HCT116 (cell line): ENCODE results near the gene ANKRD13B.

Experiments used
- ATF3 ChIP-seq: IDR thresholded peaks from 2 replicates; pipeline ENCODE4 v1.6.1; 2012
- CTCF ChIP-seq, 3 experiments: fragments of 200-600 bp in 1 of 3; sonication (generic) in 1 of 3; IDR thresholded peaks in 2 of 3; conservative IDR thresholded peaks in 1 of 3; 2 replicates each; pipeline ENCODE4 v1.5.1; 2012 to 2017; ENCODE audit warnings: low read depth in 2 of 3, low read length in 2 of 3, antibody characterized with exemption in 1 of 3, borderline replicate concordance in 1 of 3, control low read depth in 1 of 3, mild to moderate bottlenecking in 1 of 3, mixed read lengths in 1 of 3, mixed run types in 1 of 3, moderate library complexity in 1 of 3; ENCODE audit not compliant: insufficient read depth in 1 of 3
- EGR1 ChIP-seq: IDR thresholded peaks from 2 replicates; pipeline ENCODE4 v1.6.1; 2012; ENCODE audit warnings: low read depth
- ELF1 ChIP-seq: IDR thresholded peaks from 2 replicates; pipeline ENCODE4 v1.6.1; 2012; ENCODE audit warnings: low read depth, borderline replicate concordance
- EZH2 ChIP-seq: fragments of 200-600 bp; sonication (generic); IDR thresholded peaks from 2 replicates; pipeline ENCODE4 v1.6.1; 2017; ENCODE audit warnings: antibody characterized with exemption, mixed run types
- JUND ChIP-seq: IDR thresholded peaks from 2 replicates; pipeline ENCODE4 v1.6.1; 2012
- MAX ChIP-seq: IDR thresholded peaks from 2 replicates; pipeline ENCODE4 v1.6.1; 2012
- POLR2A ChIP-seq: IDR thresholded peaks from 2 replicates; pipeline ENCODE4 v1.7.0; 2011; ENCODE audit warnings: borderline replicate concordance; ENCODE audit not compliant: insufficient read depth, insufficient read length; ENCODE audit errors: extremely low read depth
- POLR2AphosphoS5 ChIP-seq: IDR thresholded peaks from 2 replicates; pipeline ENCODE4 v1.6.1; 2011; ENCODE audit warnings: mild to moderate bottlenecking, low read depth, low read length, moderate library complexity
- RAD21 ChIP-seq: IDR thresholded peaks from 2 replicates; pipeline ENCODE4 v1.6.1; 2012; ENCODE audit warnings: low read depth, mild to moderate bottlenecking
- TCF7L2 ChIP-seq: IDR thresholded peaks from 2 replicates; pipeline ENCODE4 v1.7.0; 2011; ENCODE audit warnings: borderline replicate concordance, inconsistent platforms; ENCODE audit not compliant: insufficient read depth, insufficient read length; ENCODE audit errors: extremely low read depth
- YY1 ChIP-seq: IDR thresholded peaks from 2 replicates; pipeline ENCODE4 v1.6.1; 2011; ENCODE audit warnings: low read length, low read depth, moderate library complexity, mild to moderate bottlenecking; ENCODE audit not compliant: insufficient replicate concordance; ENCODE audit errors: extremely low read depth
- ZFX ChIP-seq: fragments of 450-650 bp; IDR thresholded peaks from 2 replicates; pipeline ENCODE4 v1.6.1; 2017
- ZNF274 ChIP-seq: fragments of 200-500 bp; sonication (Bioruptor generic); IDR thresholded peaks from 2 replicates; pipeline ENCODE4 v1.6.1; 2014; ENCODE audit warnings: mild to moderate bottlenecking, low read depth, low read length, inconsistent platforms

- no peak for TF ChIP-seq POLR2A
- TF ChIP-seq CTCF (IDR thresholded peaks at IDR 0.05 in 2 of 3, conservative IDR thresholded peaks at IDR 0.05 in 1 of 3; ENCODE audit: borderline replicate concordance in 1 of 3, insufficient read depth in 1 of 3, low read depth in 2 of 3, low read length in 2 of 3), result no peak
- no peak for TF ChIP-seq EZH2
- no peak for TF ChIP-seq YY1
- TF ChIP-seq ZNF274, result no peak
- no peak for TF ChIP-seq ZFX
- TF ChIP-seq POLR2AphosphoS5, result no peak
- TF ChIP-seq EGR1, result no peak
- no peak for TF ChIP-seq ATF3
- TF ChIP-seq JUND, result no peak
- TF ChIP-seq MAX, result no peak
- no peak for TF ChIP-seq RAD21
- no peak for TF ChIP-seq ELF1
- no peak for TF ChIP-seq TCF7L2
Observed at GRCh38 chr17:29640981-29641642, 48.2 kb downstream of the ANKRD13B start.
